HUDEP-2 (cell line): ENCODE measurements around the gene ANKRD13A.

Source experiments
- DNase-seq, 76 experiments: peaks; one replicate each; lab custom pipeline; 2025; ENCODE audit not compliant: unreplicated experiment in 76 of 76; lab: John Stamatoyannopoulos, UW

ANKRD13A gene

GRCh38 chr12:109998904-109999648, at the start of gene ANKRD13A:
Gene ANKRD13A, plus strand, starts transcription at chr12:109999430. Its CDS starts 259 bp downstream, at chr12:109999689.
- DNase-seq = peak; percentile 25 to 93 (median 84)

DNA sequence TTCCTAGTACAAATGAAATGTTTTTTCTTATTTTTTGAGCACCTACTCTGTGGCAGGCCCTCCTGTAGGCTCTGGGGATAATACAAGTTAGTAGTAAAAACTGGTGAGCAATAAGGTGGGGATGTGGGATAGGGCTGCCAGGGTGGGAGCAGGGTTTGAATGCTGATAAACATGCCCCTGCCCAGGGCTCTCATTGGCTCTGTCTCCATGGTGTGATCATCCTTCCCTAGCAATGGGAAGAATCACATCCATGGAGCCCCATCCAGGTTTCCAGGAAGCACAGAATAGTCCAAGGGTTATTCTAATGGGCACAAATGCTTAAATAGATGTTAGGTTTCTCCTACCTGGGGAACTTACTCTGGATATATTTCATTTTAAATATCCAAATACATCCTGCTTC, 48.6 kb upstream of the ANKRD13A start:
- DNase-seq = no peak

GRCh38 chr12:109951136-109951535, 48.1 kb upstream of the ANKRD13A start:
- DNase-seq = no peak

GRCh38 chr12:109951751-109952150, 47.5 kb upstream of the ANKRD13A start:
- no peak for DNase-seq

- no peak for DNase-seq
These were observed 46.9 kb upstream of the ANKRD13A start for GRCh38 chr12:109952160-109952858.

- DNase-seq = no peak
These were observed 46.4 kb upstream of the ANKRD13A start for GRCh38 chr12:109952873-109953272.

GRCh38 chr12:109953656-109954055, 45.6 kb upstream of the ANKRD13A start:
- no peak for DNase-seq

GRCh38 chr12:109958374-109958773, 40.9 kb upstream of the ANKRD13A start:
- no peak for DNase-seq

DNA sequence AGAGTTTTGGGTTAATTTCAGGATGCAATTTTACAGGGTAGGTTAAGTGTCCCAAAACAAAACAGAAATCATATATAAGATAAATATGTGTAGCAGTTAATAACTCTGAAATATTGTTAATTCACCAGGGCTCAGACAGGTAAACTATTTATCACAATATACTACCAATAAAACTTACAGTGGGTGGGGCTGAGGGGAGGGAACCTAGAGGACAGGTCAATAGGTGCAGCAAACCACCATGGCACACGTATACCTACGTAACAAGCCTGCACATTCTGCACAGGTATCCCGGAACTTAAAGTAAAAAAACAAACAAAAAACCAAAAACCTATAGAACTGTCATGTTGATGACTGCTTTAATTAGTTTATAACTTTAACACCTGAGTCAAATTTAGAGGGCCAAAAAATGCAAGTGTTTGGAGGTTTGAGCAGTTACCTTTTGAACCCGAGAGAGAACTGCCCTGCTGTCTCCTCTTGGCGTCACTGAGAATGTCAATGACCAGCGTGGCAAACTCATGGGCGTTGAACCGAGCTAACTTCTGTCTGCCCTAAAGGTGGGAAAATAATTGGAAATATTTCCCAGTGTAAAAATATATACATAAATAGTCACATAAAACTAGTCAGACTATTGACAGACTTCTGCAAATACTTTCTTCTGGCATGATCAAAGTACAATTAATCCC, 39.7 kb upstream of the ANKRD13A start:
- DNase-seq = no peak

GRCh38 chr12:109961201-109961600, 38.0 kb upstream of the ANKRD13A start:
- no peak for DNase-seq

- no peak for DNase-seq
These were observed 37.6 kb upstream of the ANKRD13A start for GRCh38 chr12:109961612-109962011.

DNA sequence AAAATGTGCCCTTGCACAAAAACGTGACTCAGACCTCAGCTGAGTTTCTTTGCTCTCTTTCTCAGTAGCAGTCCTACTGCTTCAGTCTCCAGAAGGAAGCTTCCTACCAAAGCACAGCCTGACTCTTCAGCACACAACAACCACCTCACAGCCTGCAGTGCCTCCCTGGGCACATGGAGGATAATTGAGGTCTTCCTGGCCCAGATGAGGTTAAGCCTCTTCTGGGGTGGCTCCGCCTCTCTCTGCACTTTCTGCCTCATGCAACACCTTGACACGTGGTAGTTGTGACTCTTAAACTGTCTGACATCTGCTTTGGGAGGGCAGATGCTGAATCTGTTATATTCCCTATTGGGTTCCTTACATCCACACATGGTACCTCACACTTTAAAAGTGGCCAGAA, 36.8 kb upstream of the ANKRD13A start:
- no peak for DNase-seq

GRCh38 chr12:109963330-109963729, 35.9 kb upstream of the ANKRD13A start:
- no peak for DNase-seq

DNA sequence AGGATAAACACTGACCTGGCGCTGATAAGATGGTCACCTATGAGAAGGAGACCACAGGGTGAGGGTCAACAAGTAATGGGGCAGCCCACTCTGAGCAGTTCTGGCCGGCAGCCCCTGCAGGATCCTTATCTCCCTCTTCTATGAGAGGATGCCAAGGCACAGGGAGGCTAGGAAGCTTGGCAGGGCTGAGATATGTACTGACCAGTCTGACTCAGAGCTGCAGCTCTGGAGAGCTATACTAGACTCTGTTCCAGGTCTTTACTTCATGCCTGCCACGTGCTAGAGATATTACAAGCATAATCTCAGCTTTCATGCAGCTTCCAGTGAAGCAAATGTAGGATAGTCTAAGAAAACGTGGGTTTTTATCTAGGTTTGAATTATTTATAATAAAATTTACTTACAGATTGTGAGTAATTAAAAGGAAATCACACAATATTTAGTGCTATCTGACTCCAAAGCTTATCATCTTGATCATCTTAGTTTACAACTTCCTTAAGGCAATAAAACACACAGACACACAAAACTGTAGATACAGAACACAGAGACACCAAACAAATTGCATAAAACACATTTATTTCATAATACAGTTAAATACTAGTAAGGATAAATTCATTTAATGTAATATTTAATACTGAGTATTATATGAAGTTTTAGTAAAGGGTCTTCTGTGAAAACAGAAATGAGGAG, 35.3 kb upstream of the ANKRD13A start:
- peak in 2 of 76 experiments; percentile 6 to 14 for DNase-seq

- no peak for DNase-seq
These were observed 32.7 kb upstream of the ANKRD13A start for GRCh38 chr12:109966546-109966945.

- no peak for DNase-seq
These were observed 31.7 kb upstream of the ANKRD13A start for GRCh38 chr12:109967383-109968031.

DNA sequence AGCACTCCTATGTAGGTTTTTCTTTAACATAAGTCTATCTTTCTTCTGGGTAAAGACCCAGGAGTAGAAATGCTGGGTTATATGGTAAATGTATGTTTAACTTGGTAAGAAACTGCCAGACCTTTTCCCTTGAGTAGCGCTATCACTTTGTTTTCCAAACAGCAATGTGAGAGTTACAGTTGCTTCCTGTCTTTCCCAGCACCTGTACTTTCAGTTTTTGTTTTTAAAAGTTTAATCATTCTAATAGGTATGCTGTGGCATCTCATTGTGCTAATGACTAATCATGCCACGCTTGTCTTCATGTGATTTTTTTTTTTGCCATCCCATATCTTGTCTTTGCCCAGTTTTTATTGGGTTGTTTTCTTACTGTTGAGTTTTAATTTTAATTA, 31.2 kb upstream of the ANKRD13A start:
- DNase-seq = no peak

GRCh38 chr12:109968801-109969200, 30.4 kb upstream of the ANKRD13A start:
- no peak for DNase-seq

GRCh38 chr12:109972821-109973220, 26.4 kb upstream of the ANKRD13A start:
- no peak for DNase-seq

GRCh38 chr12:109981311-109981710, 17.9 kb upstream of the ANKRD13A start:
- DNase-seq = no peak

DNA sequence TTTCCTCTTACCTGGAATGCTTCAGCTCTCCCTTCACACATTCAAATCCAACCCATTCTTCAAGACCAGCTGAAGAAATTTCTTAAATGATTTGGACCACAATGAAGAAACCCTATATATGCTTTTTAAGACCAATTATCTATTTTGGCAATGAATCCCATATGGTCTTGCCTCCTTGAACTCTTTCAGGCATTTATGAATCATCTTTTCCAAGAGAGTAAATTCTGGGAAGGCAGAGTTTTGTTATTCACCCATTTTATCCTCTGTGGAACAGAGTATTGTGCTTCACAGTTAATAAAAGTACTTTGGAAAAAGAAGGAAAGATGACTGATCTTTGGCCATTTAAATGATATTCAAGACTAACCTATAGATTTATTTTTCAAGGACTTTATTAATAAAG, 17.0 kb upstream of the ANKRD13A start:
- DNase-seq = no peak
